Glomerular visceral epithelial cell (primary cell): ENCODE data around the gene MTSS2.
"Not testable (repeated sequence)": the region's sequence is repeated elsewhere in the genome, so short reads cannot be mapped to it uniquely, and the experiment has no call there.

Experiments
- DNase-seq: peaks from one replicate; pipeline ENCODE4 v3.0.0-alpha.2; 2016; ENCODE audit errors: extremely low spot score

The MTSS2 gene

GRCh38 chr16:70674221-70675014 is 11.4 kb downstream of the MTSS2 start:
- DNase-seq, result no peak

DNA sequence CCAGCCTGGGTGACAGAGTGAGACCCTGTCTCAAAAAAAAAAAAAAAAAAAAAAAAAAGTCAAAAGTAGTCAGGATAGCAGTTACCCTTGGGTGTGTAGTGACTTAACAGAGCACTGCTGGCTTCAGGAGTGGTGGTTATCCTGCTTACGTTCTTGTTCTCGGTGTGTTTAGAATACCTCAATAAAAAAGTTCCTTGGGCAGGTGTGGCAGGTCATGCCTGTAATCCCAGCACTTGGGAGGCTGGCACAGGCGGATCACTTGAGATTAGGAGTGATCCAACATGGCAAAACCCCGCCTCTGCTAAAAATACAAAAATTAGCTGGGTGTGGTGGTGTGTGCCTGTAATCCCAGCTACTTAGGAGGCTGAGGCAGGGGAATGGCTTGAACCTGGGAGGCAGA is 14.9 kb downstream of the MTSS2 start:
- DNase-seq, result not testable (repeated sequence)

- no peak for DNase-seq
Observed at GRCh38 chr16:70670175-70670574, 15.7 kb downstream of the MTSS2 start.

DNA sequence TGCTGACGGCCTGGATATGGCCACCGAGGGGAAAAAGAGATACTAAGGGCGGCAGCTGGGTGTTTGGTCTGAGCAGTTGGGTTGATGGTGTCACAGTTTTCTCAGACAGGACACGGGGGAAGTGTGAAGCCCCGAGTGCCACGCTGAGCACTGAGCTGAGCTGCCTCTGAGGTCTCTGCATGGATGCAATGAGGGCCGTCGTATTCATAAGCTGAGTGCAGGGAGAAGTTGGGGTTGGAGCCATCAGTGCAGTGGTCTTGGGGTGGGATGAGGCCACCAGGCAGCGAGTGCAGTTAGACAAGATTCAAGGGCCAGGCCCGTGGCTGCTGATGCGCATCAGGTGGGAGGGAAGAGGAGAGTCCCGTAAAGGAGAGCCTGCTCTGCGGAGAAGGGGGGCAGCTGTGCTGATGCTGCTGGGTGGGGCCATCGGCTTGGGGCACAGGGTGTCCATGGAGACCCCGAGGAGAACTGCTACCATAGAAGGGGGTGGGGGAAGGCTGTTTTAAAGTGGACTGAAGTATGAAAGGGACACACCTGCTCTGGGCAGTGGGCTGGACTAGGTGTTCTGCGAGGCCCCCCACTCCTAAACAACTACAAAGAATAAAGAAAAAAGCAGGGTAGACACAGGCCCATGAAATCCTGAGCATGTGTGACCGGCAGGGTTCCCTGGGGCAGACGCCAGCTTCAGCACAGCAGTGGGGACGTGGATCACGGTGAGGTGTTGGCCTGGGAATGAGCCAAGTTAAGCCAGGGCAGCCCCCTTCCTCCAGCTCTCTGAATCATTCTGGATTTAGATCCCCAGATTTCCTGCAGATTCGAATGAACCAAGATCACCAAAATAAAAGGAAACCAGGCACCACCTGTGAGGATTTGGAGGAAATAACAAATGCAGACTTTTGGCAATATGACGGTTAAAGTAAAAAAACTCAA is 19.8 kb downstream of the MTSS2 start:
- DNase-seq, result no peak

DNA sequence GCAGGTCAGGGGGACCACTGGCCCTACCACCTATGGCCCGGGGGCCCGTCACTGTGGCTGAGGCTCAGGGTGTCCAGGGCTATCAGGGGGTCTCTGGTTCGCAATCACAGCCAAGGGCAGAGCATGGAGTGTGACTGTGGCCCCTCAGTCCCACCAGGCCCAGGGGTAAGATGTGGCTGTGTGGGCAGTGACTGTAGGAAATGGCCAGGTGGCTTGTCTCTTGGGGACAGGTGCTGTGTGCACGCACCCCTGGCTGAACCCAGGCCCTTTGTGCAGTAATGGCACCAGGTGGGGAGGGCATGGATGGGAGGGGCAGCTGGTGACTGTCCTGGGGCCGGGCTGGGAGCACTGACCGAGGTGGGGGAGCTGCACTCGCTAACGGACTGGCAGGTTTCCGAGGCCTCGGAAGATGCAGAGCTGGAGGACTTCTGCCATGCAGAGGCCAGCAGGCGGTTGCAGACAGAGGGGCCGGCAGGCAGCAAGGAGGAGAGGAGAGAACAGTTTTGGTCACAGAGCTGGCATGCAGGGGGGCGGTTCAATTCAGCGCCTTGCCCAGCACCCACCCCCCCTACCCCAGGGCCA is 20.6 kb downstream of the MTSS2 start:
- DNase-seq, result no peak

GRCh38 chr16:70664325-70665112 is 21.3 kb downstream of the MTSS2 start:
- no peak for DNase-seq

DNA sequence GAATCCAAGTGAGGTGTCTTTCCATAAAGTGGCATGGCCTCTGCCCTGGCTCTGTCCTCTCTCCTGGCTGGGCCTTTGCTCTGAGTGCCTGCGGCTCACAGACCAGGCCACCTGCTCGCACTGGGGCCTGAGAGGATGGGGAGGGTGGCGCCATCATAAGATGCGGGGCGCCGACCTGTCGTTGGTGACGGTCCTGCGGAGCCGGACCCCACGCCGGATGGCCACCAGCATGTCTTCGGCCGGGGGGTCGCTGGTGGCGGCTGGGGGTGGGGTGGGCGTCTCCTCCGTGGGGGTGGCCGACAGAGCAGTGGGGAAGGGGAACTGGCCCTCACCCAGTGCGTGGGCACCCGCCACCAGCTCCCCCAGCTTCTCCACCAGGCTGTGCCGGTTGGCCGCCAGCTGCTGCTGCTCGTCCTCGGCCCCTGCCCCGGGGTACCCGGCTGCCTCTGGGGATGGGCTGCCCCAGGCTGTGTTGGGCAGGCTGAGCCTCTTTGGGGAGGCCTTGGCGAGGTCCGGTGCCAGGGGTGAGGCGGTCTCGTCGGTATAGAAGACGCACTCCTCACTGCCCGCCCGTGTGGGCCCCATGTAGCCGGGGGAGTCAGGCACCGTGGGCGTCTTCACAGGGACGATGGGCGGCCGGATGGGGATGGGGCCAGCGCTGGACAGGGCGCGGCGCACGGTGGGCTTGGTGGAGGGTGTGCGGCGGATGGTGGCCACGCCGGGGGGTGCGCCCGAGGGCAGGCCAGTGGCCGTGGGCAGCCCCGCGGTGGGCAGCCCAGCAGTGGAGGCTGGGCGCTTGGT is 22.1 kb downstream of the MTSS2 start:
- no peak for DNase-seq

DNA sequence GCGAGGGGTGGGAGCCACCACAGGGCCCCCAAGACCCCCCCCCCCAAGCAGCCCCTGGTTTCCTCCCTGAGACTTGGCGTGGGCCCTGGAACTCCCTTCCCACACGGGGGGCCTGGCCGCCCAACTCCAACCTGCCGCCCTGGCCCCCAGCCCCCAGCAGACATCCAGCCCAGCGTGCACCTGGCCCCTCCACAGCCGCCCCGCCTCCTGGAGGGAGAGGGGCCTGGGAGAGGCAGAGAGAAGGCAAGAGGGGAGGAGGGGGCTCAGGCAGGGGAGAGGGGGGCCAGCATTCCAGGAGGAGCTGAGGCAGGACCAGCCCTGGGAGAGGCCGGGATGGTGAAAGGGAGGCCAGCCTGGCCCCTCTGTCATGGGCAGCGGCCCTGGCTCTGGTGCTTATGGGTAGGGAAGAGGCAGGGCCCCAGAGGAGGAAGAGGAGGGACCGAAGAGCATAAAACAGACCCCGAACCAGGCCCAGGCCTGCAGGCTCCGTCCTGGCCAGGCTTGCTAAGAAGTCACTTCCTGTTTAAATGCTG is 22.8 kb downstream of the MTSS2 start:
- no peak for DNase-seq

DNA sequence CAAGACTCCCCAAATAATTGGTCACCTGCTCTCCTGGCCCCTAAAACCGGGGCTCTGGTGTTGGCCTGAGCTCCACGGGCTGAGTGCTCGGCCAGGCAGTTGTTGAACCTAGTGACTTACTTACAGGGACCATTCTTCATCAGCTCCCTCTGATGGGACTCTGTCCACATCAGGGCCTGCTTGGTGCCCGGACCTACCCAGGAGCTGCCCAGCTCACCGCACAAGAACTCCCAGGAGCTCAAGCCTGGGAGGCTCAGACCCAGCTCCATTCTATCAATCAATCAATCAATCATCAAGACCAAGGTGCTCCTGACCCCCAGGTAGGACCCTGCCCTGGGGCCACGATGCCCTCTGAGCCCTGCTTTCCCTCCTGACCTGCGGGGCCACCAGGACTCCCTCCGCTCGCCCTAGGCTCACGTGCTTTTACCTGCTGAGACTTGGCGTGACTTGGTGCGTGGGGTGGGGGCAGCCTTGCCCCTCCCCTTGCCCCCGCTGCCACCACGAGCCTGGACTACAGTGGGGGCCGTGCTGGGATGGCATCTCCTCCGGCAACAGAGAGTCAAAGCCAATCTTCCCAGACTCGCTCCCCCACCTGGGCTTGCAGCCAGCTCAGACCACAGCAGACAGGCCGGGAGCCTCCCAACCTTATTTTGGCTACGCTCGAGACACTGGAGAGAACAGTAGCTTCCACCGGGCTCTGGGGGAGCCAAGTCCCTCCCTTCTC is 23.8 kb downstream of the MTSS2 start:
- peak; percentile 22 for DNase-seq

- DNase-seq, result no peak
Observed at GRCh38 chr16:70661534-70661917, 24.3 kb downstream of the MTSS2 start.

GRCh38 chr16:70660672-70661350 is 25.0 kb downstream of the MTSS2 start:
- DNase-seq, result no peak

GRCh38 chr16:70659953-70660671 is 25.7 kb downstream of the MTSS2 start:
- no peak for DNase-seq

GRCh38 chr16:70659546-70659945 is 26.3 kb downstream of the MTSS2 start:
- no peak for DNase-seq

DNA sequence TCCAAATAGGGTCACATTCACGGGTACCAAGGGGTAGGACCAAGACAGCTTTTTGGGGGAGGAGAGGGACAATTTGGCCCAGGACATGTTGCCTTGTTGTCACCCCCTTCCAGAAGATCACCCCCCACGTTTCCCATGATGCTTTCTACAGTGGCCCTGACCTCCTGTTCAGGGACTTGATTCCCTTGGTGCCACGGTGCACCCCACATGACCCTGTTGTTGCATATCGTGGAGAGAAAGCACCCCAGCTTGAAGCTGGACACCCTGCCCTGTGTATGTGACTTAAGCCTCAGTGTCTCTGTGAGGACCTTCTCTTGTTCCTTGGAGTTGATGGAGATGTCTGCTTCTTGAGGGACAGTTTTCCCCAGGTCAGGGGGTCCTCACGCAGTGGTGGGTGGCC is 26.9 kb downstream of the MTSS2 start:
- no peak for DNase-seq

GRCh38 chr16:70657956-70658355 is 27.9 kb downstream of the MTSS2 start:
- no peak for DNase-seq

GRCh38 chr16:70656712-70657263 is 29.1 kb downstream of the MTSS2 start:
- no peak for DNase-seq

GRCh38 chr16:70656065-70656711 is 29.7 kb downstream of the MTSS2 start:
- no peak for DNase-seq
